WERI-Rb-1 (cell line): ENCODE measurements around the gene ABL1.

Experiments used
- DNase-seq: peaks from one replicate; pipeline ENCODE4 v3.0.0-alpha.2; 2020
- H3K27ac ChIP-seq: fragments of 250-450 bp; sonication (Bioruptor Pico); 2 replicates; pipeline ENCODE4 v1.5.1; 2020; ENCODE audit warnings: mild to moderate bottlenecking, moderate library complexity
- H3K27me3 ChIP-seq: fragments of 250-450 bp; sonication (Bioruptor Pico); 2 replicates; pipeline ENCODE4 v1.5.1; 2021; ENCODE audit warnings: mild to moderate bottlenecking, low read depth, moderate library complexity; ENCODE audit not compliant: insufficient read depth, severe bottlenecking
- H3K36me3 ChIP-seq: fragments of 250-450 bp; sonication (Bioruptor Pico); 2 replicates; pipeline ENCODE4 v1.5.1; 2020; ENCODE audit warnings: mild to moderate bottlenecking, moderate library complexity
- H3K4me3 ChIP-seq: 2 replicates; pipeline ENCODE4 v1.5.1; 2011; ENCODE audit warnings: low read depth, mild to moderate bottlenecking, control low read depth, low read length
- H3K9me3 ChIP-seq: fragments of 250-450 bp; sonication (Bioruptor Pico); 2 replicates; pipeline ENCODE4 v1.5.1; 2021; ENCODE audit warnings: mild to moderate bottlenecking, moderate library complexity; ENCODE audit not compliant: severe bottlenecking
- TF ChIP-seq, protein P1 (sequence below): IDR thresholded peaks from 2 replicates; pipeline ENCODE4 v1.5.1; 2011; ENCODE audit warnings: low read depth, mild to moderate bottlenecking, control low read depth, inconsistent platforms, low read length

The ABL1 gene

GRCh38 chr9:130870491-130871381 lies 35.7 kb downstream of the ABL1 start:
- peaks cover 97% of the 10 kb centered on the region for H3K36me3 ChIP-seq
- H3K27ac ChIP-seq: no peak overlapping the region
- DNase-seq: no peak
- no peaks in the 10 kb centered on the region for H3K9me3 ChIP-seq
- TF ChIP-seq, protein P1, sequence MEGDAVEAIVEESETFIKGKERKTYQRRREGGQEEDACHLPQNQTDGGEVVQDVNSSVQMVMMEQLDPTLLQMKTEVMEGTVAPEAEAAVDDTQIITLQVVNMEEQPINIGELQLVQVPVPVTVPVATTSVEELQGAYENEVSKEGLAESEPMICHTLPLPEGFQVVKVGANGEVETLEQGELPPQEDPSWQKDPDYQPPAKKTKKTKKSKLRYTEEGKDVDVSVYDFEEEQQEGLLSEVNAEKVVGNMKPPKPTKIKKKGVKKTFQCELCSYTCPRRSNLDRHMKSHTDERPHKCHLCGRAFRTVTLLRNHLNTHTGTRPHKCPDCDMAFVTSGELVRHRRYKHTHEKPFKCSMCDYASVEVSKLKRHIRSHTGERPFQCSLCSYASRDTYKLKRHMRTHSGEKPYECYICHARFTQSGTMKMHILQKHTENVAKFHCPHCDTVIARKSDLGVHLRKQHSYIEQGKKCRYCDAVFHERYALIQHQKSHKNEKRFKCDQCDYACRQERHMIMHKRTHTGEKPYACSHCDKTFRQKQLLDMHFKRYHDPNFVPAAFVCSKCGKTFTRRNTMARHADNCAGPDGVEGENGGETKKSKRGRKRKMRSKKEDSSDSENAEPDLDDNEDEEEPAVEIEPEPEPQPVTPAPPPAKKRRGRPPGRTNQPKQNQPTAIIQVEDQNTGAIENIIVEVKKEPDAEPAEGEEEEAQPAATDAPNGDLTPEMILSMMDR: no peak
- H3K27me3 ChIP-seq: no peaks in the 10 kb centered on the region
- H3K4me3 ChIP-seq: no peak overlapping the region

- TF ChIP-seq, protein P1: no peak
- H3K27me3 ChIP-seq: no peaks in the 10 kb centered on the region
- H3K36me3 ChIP-seq: peaks cover 98% of the 10 kb centered on the region
Observed at GRCh38 chr9:130871395-130872062, 36.5 kb downstream of the ABL1 start.

GRCh38 chr9:130872093-130872492 lies 37.0 kb downstream of the ABL1 start:
- Histone ChIP-seq H3K36me3 (peaks cover 96% of the 10 kb centered on the region), H3K9me3 (no peaks in the 10 kb centered on the region), H3K27ac (no peak overlapping the region), H3K4me3 (no peak overlapping the region), H3K27me3 (no peaks in the 10 kb centered on the region)
- TF ChIP-seq, protein P1: no peak
- no peak for DNase-seq

More at GRCh38 chr9:130871395-130872062, 36.5 kb downstream of the ABL1 start:
- Histone ChIP-seq H3K4me3 (no peak overlapping the region), H3K9me3 (no peaks in the 10 kb centered on the region), H3K27ac (no peak overlapping the region)
- no peak for DNase-seq

DNA sequence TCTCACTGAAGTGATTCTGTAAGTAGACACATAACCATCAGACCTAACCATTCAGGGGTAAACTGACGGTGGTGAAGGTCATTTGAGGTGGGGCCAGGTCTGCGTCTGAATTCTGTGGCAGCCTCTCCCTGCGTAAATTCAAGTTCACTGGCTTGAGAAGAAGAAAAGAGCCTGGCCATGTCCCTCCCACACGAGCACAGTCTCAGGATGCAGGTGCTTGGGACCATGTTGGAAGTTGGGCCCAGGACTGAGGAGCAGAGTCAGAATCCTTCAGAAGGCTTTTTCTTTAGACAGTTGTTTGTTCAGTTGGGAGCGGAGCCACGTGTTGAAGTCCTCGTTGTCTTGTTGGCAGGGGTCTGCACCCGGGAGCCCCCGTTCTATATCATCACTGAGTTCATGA lies 37.5 kb downstream of the ABL1 start:
- peaks cover 96% of the 10 kb centered on the region for H3K36me3 ChIP-seq
- TF ChIP-seq, protein P1: no peak
- H3K27ac ChIP-seq: no peak overlapping the region
- H3K27me3 ChIP-seq: no peaks in the 10 kb centered on the region
- DNase-seq: no peak
- no peaks in the 10 kb centered on the region for H3K9me3 ChIP-seq
- no peak overlapping the region for H3K4me3 ChIP-seq

DNA sequence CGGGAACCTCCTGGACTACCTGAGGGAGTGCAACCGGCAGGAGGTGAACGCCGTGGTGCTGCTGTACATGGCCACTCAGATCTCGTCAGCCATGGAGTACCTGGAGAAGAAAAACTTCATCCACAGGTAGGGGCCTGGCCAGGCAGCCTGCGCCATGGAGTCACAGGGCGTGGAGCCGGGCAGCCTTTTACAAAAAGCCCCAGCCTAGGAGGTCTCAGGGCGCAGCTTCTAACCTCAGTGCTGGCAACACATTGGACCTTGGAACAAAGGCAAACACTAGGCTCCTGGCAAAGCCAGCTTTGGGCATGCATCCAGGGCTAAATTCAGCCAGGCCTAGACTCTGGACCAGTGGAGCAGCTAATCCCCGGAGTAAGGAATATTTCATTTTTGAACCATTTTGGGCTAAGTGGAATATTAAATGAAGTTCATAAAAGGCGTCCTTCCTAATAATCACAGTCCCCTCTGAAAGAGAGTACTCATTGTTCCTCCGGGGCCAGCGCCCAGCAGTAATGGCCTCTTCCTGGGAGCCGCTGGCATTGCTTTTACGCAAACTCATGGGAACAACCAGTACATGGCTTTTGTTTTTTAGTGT lies 38.0 kb downstream of the ABL1 start:
- TF ChIP-seq, protein P1: no peak
- DNase-seq: no peak
- Histone ChIP-seq H3K36me3 (peaks cover 96% of the 10 kb centered on the region), H3K4me3 (no peak overlapping the region), H3K27ac (no peak overlapping the region), H3K27me3 (no peaks in the 10 kb centered on the region), H3K9me3 (no peaks in the 10 kb centered on the region)
